GM12878 (cell line): ENCODE results near the gene CDH15. TPM values are rescaled to one million over a fixed set of nuclear protein-coding genes. Genes with fewer than 3 reads are reported as not detected.

ENCODE experiments used
- ASH2L ChIP-seq: fragments of 300-600, 200-600 bp; sonication (generic); IDR thresholded peaks from 2 replicates; pipeline ENCODE4 v1.6.1; 2017; ENCODE audit warnings: low read depth, mild to moderate bottlenecking, borderline replicate concordance
- ATF7 ChIP-seq: fragments of 450-650 bp; IDR thresholded peaks from 2 replicates; pipeline ENCODE4 v1.6.1; 2016; ENCODE audit warnings: low read depth, mild to moderate bottlenecking
- BACH1 ChIP-seq: fragments of 450-650 bp; IDR thresholded peaks from 2 replicates; pipeline ENCODE4 v1.6.1; 2017; ENCODE audit warnings: mild to moderate bottlenecking, borderline replicate concordance
- EED ChIP-seq: sonication (generic); IDR thresholded peaks from 2 replicates; pipeline ENCODE4 v1.6.1; 2016; ENCODE audit warnings: antibody characterized with exemption, low read depth
- EGR1 ChIP-seq, 2 experiments: IDR thresholded peaks; 1 replicate in 1 of 2; 2 replicates in 1 of 2; pipeline ENCODE4 v1.6.1; 2011 to 2012; ENCODE audit warnings: low read depth in 2 of 2, low read length in 2 of 2, borderline replicate concordance in 1 of 2, mild to moderate bottlenecking in 1 of 2, moderate library complexity in 1 of 2
- ELK1 ChIP-seq: IDR thresholded peaks from 2 replicates; pipeline ENCODE4 v1.6.1; 2012; ENCODE audit warnings: low read depth, low read length, improper control_type of control experiment
- FOXK2 ChIP-seq: fragments of 450-650 bp; IDR thresholded peaks from 2 replicates; pipeline ENCODE4 v1.6.1; 2017; ENCODE audit warnings: mild to moderate bottlenecking, moderate library complexity
- KDM1A ChIP-seq: fragments of 200-600 bp; sonication (generic); IDR thresholded peaks from 2 replicates; pipeline ENCODE4 v1.6.1; 2016; ENCODE audit warnings: borderline replicate concordance
- NFIC ChIP-seq: IDR thresholded peaks from 2 replicates; pipeline ENCODE4 v1.6.1; 2012; ENCODE audit warnings: low read depth, mild to moderate bottlenecking, inconsistent platforms, low read length, moderate library complexity
- NKRF ChIP-seq: fragments of 450-650 bp; conservative IDR thresholded peaks from 2 replicates; pipeline ENCODE4 v1.6.1; 2017; ENCODE audit warnings: mild to moderate bottlenecking, moderate library complexity
- NR2C2 ChIP-seq: IDR thresholded peaks from 2 replicates; pipeline ENCODE4 v1.6.1; 2011; ENCODE audit warnings: borderline replicate concordance, low read depth; ENCODE audit not compliant: control insufficient read depth, insufficient read length
- NR2F1 ChIP-seq: fragments of 450-650 bp; conservative IDR thresholded peaks from 2 replicates; pipeline ENCODE4 v1.6.1; 2017; ENCODE audit warnings: mild to moderate bottlenecking
- PML ChIP-seq: IDR thresholded peaks from 2 replicates; pipeline ENCODE4 v1.6.1; 2012; ENCODE audit warnings: low read length, inconsistent platforms
- POLR2AphosphoS5 ChIP-seq: IDR thresholded peaks from 2 replicates; pipeline ENCODE4 v1.6.1; 2011; ENCODE audit warnings: mild to moderate bottlenecking, low read length, inconsistent platforms
- RAD21 ChIP-seq: IDR thresholded peaks from 2 replicates; pipeline ENCODE4 v1.6.1; 2011; ENCODE audit warnings: mild to moderate bottlenecking, low read depth, low read length, moderate library complexity; ENCODE audit not compliant: insufficient read depth
- RBBP5 ChIP-seq: fragments of 200-600 bp; sonication (generic); conservative IDR thresholded peaks from 2 replicates; pipeline ENCODE4 v1.6.1; 2016
- RELB ChIP-seq: fragments of 450-650 bp; IDR thresholded peaks from 2 replicates; pipeline ENCODE4 v1.6.1; 2017; ENCODE audit warnings: low read depth, mild to moderate bottlenecking, moderate library complexity
- REST ChIP-seq: IDR thresholded peaks from 2 replicates; pipeline ENCODE4 v1.6.1; 2012; ENCODE audit warnings: mild to moderate bottlenecking, low read depth, low read length
- RFX5 ChIP-seq: IDR thresholded peaks from 2 replicates; pipeline ENCODE4 v1.6.1; 2011; ENCODE audit warnings: low read depth, low read length, improper control_type of control experiment
- SIX5 ChIP-seq: IDR thresholded peaks from 2 replicates; pipeline ENCODE4 v1.6.1; 2011; ENCODE audit warnings: mild to moderate bottlenecking, low read depth, low read length, moderate library complexity; ENCODE audit not compliant: severe bottlenecking
- SMAD1 ChIP-seq: fragments of 450-650 bp; IDR thresholded peaks from 2 replicates; pipeline ENCODE4 v1.6.1; 2018; ENCODE audit warnings: mild to moderate bottlenecking, low read depth; ENCODE audit not compliant: partially characterized antibody
- TARDBP ChIP-seq: IDR thresholded peaks from 2 replicates; pipeline ENCODE4 v1.6.1; 2016; ENCODE audit warnings: borderline replicate concordance
- TCF3 ChIP-seq: IDR thresholded peaks from 2 replicates; pipeline ENCODE4 v1.6.1; 2012; ENCODE audit warnings: low read depth, mild to moderate bottlenecking, low read length, borderline replicate concordance; ENCODE audit not compliant: insufficient read depth
- polyA plus RNA-seq, 11 experiments: library from polyadenylated mRNA; depleted of rRNA in 4 of 11; unstranded in 6 of 11; stranded (reverse) in 5 of 11; fragments of >200 nt; fragmentation: Nextera tagmentation in 4 of 11; fragmentation: Illumina TruSeq in 1 of 11; extraction: Ambion mirVana in 4 of 11; extraction: Trizol in 1 of 11; gene quantifications; 1 replicate in 1 of 11; 2 replicates in 10 of 11; pipeline versions ENCODE4 v1.2.1 to v1.2.3, GENCODE V29; 2011 to 2016; ENCODE audit warnings: inconsistent platforms in 2 of 11, missing spikeins in 2 of 11, low read depth in 1 of 11
- total RNA-seq, 4 experiments: library from RNA; depleted of rRNA in 3 of 4; stranded (reverse); fragments of >200 nt in 3 of 4; fragmentation: Illumina TruSeq in 1 of 4; extraction: Trizol in 1 of 4; gene quantifications; 2 replicates each; pipeline versions ENCODE4 v1.2.1 to v1.2.3, GENCODE V29; 2013 to 2021

CDH15 gene
- total and polyA plus RNA-seq, 10 of the 15 experiments (the other 5 are each of a cell fraction or from before 2014, with no cell fraction given) = 0.02 to 0.06 TPM; not detected in 8

- peak; percentile 88; the same call in 1 of the 2 replicates for TF ChIP-seq ASH2L
- TF ChIP-seq REST = no peak
- no peak; the same call in 1 of the 2 replicates for TF ChIP-seq FOXK2
- TF ChIP-seq RBBP5 = no peak
- no peak for TF ChIP-seq RFX5
- no peak for TF ChIP-seq EED
- no peak; the same call in 1 of the 2 replicates for TF ChIP-seq BACH1
- TF ChIP-seq ATF7 = no peak
- peak; percentile 74 for TF ChIP-seq ELK1
- peak; percentile 99 for TF ChIP-seq NKRF
- peak; percentile 80; the same call in 1 of the 2 replicates for TF ChIP-seq PML
- TF ChIP-seq SMAD1 = no peak
- TF ChIP-seq NFIC = no peak
- no peak for TF ChIP-seq KDM1A
- 0 out of 2 replicates have a peak, but pooled peaks have one; percentile 14 for TF ChIP-seq NR2F1
- TF ChIP-seq EGR1 (IDR thresholded peaks at IDR 0.05; ENCODE audit: borderline replicate concordance in 1 of 2, low read depth in 2 of 2, low read length in 2 of 2) = peak in 1 of 2 experiments; percentile 63; a peak in 1 of 3 replicates
- peak; percentile 47 for TF ChIP-seq SIX5
- no peak for TF ChIP-seq NR2C2
- peak; percentile 80 for TF ChIP-seq POLR2AphosphoS5
- peak; percentile 78 for TF ChIP-seq RELB
- TF ChIP-seq TCF3 = no peak
- TF ChIP-seq RAD21 = no peak
- TF ChIP-seq TARDBP = no peak
Measured at GRCh38 chr16:89217388-89218191, 46.0 kb downstream of the CDH15 start, which contains the start of gene ZNF778 (continued).
